ENCODE measurements around the gene TIMM13.
"Not testable (repeated sequence)": the region's sequence is repeated elsewhere in the genome, so short reads cannot be mapped to it uniquely, and the experiment has no call there.

Gene TIMM13

GRCh38 chr19:2427429-2428320 lies at the start of gene TIMM13:
Gene TIMM13 (minus strand): TSS chr19:2427586. CDS start chr19:2427533, 53 bp downstream.
- TF ChIP-seq EZH2 (IDR thresholded peaks at IDR 0.05) (no peak), POLR2AphosphoS5 (IDR thresholded peaks at IDR 0.05; ENCODE audit: borderline replicate concordance, low read depth, low read length) (peak; percentile 90)
- Histone ChIP-seq H3K4me3 (peak within 1 kb of the TSS; percentile 99), H3K27ac (peak within 1 kb of the TSS; percentile 99), H3K9ac (ENCODE audit: insufficient read length) (peak within 1 kb of the TSS; percentile 99), H3K36me3 (ENCODE audit: insufficient read depth, low read length) (peaks cover 47% of the 10 kb centered on the region), H3K9me3 (ENCODE audit: low read depth, low read length) (no peaks in the 10 kb centered on the region)
- peak; percentile 72 for DNase-seq (ENCODE audit: low read depth, low spot score)

GRCh38 chr19:2476451-2477140 lies 49.2 kb upstream of the TIMM13 start:
- H3K9ac ChIP-seq (ENCODE audit: insufficient read length), result peak overlapping the region; percentile 70
- no peaks in the 10 kb centered on the region for H3K9me3 ChIP-seq (ENCODE audit: low read depth, low read length)
- H3K27ac ChIP-seq, result no peak overlapping the region
- no peak for DNase-seq (ENCODE audit: low read depth, low spot score)
- TF ChIP-seq EZH2 (IDR thresholded peaks at IDR 0.05), result no peak
- TF ChIP-seq FOXP2 (optimal IDR thresholded peaks at IDR 0.05; ENCODE audit: control extremely low read depth, extremely low read length, insufficient read depth), result no peak
- no peak for TF ChIP-seq POLR2AphosphoS5 (IDR thresholded peaks at IDR 0.05; ENCODE audit: borderline replicate concordance, low read depth, low read length)
- H3K4me3 ChIP-seq, result peak overlapping the region; percentile 96
- H3K36me3 ChIP-seq (ENCODE audit: insufficient read depth, low read length), result no peaks in the 10 kb centered on the region

- Histone ChIP-seq H3K9ac (ENCODE audit: insufficient read length) (peak within 1 kb of the TSS; percentile 70), H3K36me3 (ENCODE audit: insufficient read depth, low read length) (no peaks in the 10 kb centered on the region), H3K9me3 (ENCODE audit: low read depth, low read length) (no peaks in the 10 kb centered on the region), H3K27ac (no peak within 1 kb of the TSS), H3K4me3 (peak within 1 kb of the TSS; percentile 96)
- peak; percentile 96 for DNase-seq (ENCODE audit: low read depth, low spot score)
- TF ChIP-seq FOXP2 (optimal IDR thresholded peaks at IDR 0.05; ENCODE audit: control extremely low read depth, extremely low read length, insufficient read depth), result peak; percentile 15
- TF ChIP-seq POLR2AphosphoS5 (IDR thresholded peaks at IDR 0.05; ENCODE audit: borderline replicate concordance, low read depth, low read length), result peak; percentile 100
- TF ChIP-seq EZH2 (IDR thresholded peaks at IDR 0.05), result no peak
Measured at GRCh38 chr19:2475702-2476450, 48.5 kb upstream of the TIMM13 start, which contains the start of gene GADD45B. Gene GADD45B (plus strand): TSS chr19:2476127. CDS start chr19:2476359, 232 bp downstream.

GRCh38 chr19:2475018-2475701 lies 47.8 kb upstream of the TIMM13 start:
- H3K4me3 ChIP-seq, result peak overlapping the region; percentile 96
- H3K9ac ChIP-seq (ENCODE audit: insufficient read length), result no peak overlapping the region
- no peaks in the 10 kb centered on the region for H3K9me3 ChIP-seq (ENCODE audit: low read depth, low read length)
- TF ChIP-seq POLR2AphosphoS5 (IDR thresholded peaks at IDR 0.05; ENCODE audit: borderline replicate concordance, low read depth, low read length) (no peak), EZH2 (IDR thresholded peaks at IDR 0.05) (no peak), FOXP2 (optimal IDR thresholded peaks at IDR 0.05; ENCODE audit: control extremely low read depth, extremely low read length, insufficient read depth) (no peak)
- no peaks in the 10 kb centered on the region for H3K36me3 ChIP-seq (ENCODE audit: insufficient read depth, low read length)
- no peak for DNase-seq (ENCODE audit: low read depth, low spot score)
- H3K27ac ChIP-seq, result no peak overlapping the region

GRCh38 chr19:2474232-2475017 lies 47.0 kb upstream of the TIMM13 start:
- TF ChIP-seq POLR2AphosphoS5 (IDR thresholded peaks at IDR 0.05; ENCODE audit: borderline replicate concordance, low read depth, low read length) (no peak), FOXP2 (optimal IDR thresholded peaks at IDR 0.05; ENCODE audit: control extremely low read depth, extremely low read length, insufficient read depth) (no peak)
- Histone ChIP-seq H3K9ac (ENCODE audit: insufficient read length) (no peak overlapping the region), H3K27ac (no peak overlapping the region), H3K9me3 (ENCODE audit: low read depth, low read length) (no peaks in the 10 kb centered on the region), H3K36me3 (ENCODE audit: insufficient read depth, low read length) (no peaks in the 10 kb centered on the region), H3K4me3 (peak overlapping the region; percentile 96)
- DNase-seq (ENCODE audit: low read depth, low spot score), result no peak

GRCh38 chr19:2469915-2470200 lies 42.5 kb upstream of the TIMM13 start:
- DNase-seq (ENCODE audit: low read depth, low spot score); H3K4me3 ChIP-seq; H3K9me3 ChIP-seq (ENCODE audit: low read depth, low read length); H3K36me3 ChIP-seq (ENCODE audit: insufficient read depth, low read length); H3K27ac ChIP-seq; H3K9ac ChIP-seq (ENCODE audit: insufficient read length): not testable (repeated sequence)

GRCh38 chr19:2469102-2469914 lies 41.9 kb upstream of the TIMM13 start:
- DNase-seq (ENCODE audit: low read depth, low spot score), result no peak
- no peak overlapping the region for H3K27ac ChIP-seq
- no peak overlapping the region for H3K4me3 ChIP-seq
- no peaks in the 10 kb centered on the region for H3K36me3 ChIP-seq (ENCODE audit: insufficient read depth, low read length)
- no peak for TF ChIP-seq EZH2 (IDR thresholded peaks at IDR 0.05)
- no peak for TF ChIP-seq FOXP2 (optimal IDR thresholded peaks at IDR 0.05; ENCODE audit: control extremely low read depth, extremely low read length, insufficient read depth)
- TF ChIP-seq POLR2AphosphoS5 (IDR thresholded peaks at IDR 0.05; ENCODE audit: borderline replicate concordance, low read depth, low read length), result no peak
- H3K9ac ChIP-seq (ENCODE audit: insufficient read length), result no peak overlapping the region
- no peaks in the 10 kb centered on the region for H3K9me3 ChIP-seq (ENCODE audit: low read depth, low read length)
